Measurements from ENCODE around the gene PACC1.

The PACC1 gene

DNA sequence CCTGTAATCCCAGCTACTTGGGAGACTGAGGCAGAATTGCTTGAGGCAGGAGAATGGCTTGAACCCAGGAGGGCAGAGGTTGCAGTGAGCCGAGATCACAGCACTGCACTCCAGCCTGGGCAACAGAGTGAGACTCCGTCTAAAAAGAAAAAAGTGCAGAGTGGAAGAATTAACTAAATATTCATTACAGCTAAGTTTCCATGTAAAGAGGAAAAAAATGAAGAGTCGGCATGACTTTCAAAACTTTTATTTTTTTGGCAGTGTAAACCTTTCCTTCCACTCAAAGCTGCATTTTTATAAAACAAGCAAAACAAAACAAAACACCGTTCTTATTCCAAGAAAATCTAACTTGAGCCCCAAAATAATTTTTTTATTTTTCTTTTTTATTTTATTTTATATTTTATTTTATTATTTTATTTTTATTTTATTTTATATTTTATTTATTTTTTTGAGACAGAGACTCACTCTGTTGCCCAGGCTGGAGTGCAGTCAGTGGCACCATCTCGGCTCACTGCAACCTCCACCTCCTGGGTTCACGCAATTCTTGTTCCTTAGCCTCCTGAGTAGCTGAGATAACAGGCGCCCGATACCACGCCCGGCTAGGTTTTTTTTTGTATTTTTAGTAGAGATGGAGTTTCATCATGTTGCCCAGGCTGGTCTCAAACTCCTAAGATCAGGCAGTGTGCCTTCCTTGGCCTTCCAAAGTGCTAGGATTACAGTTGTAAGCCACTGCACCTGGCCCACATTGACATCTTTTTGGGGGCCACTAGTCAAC, 62.9 kb downstream of the PACC1 start:
- TF ChIP-seq CTCF (IDR thresholded peaks at IDR 0.05; ENCODE audit: borderline replicate concordance, extremely low read depth, low read length, poor library complexity, severe bottlenecking) (no peak), EZH2 (IDR thresholded peaks at IDR 0.05; ENCODE audit: borderline replicate concordance, low read depth, low read length, severe bottlenecking) (no peak)
- H3K9ac ChIP-seq (ENCODE audit: low read depth, low read length) = no peak overlapping the region
- H3K79me2 ChIP-seq (ENCODE audit: insufficient read depth, low read length) = no peaks in the 10 kb centered on the region
- H4K20me1 ChIP-seq (ENCODE audit: insufficient read depth, low read length) = no peaks in the 10 kb centered on the region
- no peak overlapping the region for H3K27ac ChIP-seq (ENCODE audit: low read length)
- H3K9me3 ChIP-seq (ENCODE audit: insufficient read depth, low read length, severe bottlenecking) = no peaks in the 10 kb centered on the region
- no peak overlapping the region for H3K4me3 ChIP-seq (ENCODE audit: low read depth in 1 of 2, low read length in 2 of 2)
- H3K4me2 ChIP-seq (ENCODE audit: insufficient read depth, low read length) = no peak overlapping the region
- no peak for ATAC-seq (ENCODE audit: insufficient read depth, low read depth)
- no peaks in the 10 kb centered on the region for H3K4me1 ChIP-seq (ENCODE audit: insufficient read depth, low read length)
- H2AFZ ChIP-seq (ENCODE audit: low read depth, low read length) = no peak overlapping the region
- no peak for DNase-seq
- H3K27me3 ChIP-seq (ENCODE audit: insufficient read depth, low read length, poor library complexity) = no peaks in the 10 kb centered on the region
- H3K36me3 ChIP-seq (ENCODE audit: insufficient read depth, low read length) = peaks cover 63% of the 10 kb centered on the region

DNA sequence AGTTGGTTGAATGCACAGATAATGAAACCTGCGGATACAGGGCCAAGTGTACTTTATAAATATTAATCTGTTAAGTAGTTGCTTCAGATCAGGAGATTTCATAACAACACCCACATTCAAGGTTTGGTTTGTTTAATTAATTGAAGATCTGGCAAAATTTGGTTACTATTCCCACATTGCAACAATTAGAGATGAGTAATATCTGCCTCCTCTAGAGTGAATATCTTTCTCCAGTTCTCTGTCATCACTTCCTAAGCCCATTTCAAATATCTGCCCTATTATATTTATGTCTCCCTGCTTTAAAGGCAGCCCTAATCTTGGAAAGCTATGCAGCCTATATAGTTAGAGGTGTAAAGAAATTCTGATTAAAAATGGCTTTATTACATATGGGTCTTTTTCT, 68.1 kb downstream of the PACC1 start:
- H3K4me2 ChIP-seq (ENCODE audit: insufficient read depth, low read length) = no peak overlapping the region
- H4K20me1 ChIP-seq (ENCODE audit: insufficient read depth, low read length) = no peaks in the 10 kb centered on the region
- H3K27me3 ChIP-seq (ENCODE audit: insufficient read depth, low read length, poor library complexity) = no peaks in the 10 kb centered on the region
- no peaks in the 10 kb centered on the region for H3K4me1 ChIP-seq (ENCODE audit: insufficient read depth, low read length)
- H3K9me3 ChIP-seq (ENCODE audit: insufficient read depth, low read length, severe bottlenecking) = no peaks in the 10 kb centered on the region
- H3K36me3 ChIP-seq (ENCODE audit: insufficient read depth, low read length) = peaks cover 69% of the 10 kb centered on the region
- H3K79me2 ChIP-seq (ENCODE audit: insufficient read depth, low read length) = 0 out of 2 replicates have a peak, but pooled peaks cover 1% of the 10 kb centered on the region
- H3K4me3 ChIP-seq (ENCODE audit: low read depth in 1 of 2, low read length in 2 of 2) = no peak overlapping the region
- no peak for TF ChIP-seq EZH2 (IDR thresholded peaks at IDR 0.05; ENCODE audit: borderline replicate concordance, low read depth, low read length, severe bottlenecking)
- TF ChIP-seq CTCF (IDR thresholded peaks at IDR 0.05; ENCODE audit: borderline replicate concordance, extremely low read depth, low read length, poor library complexity, severe bottlenecking) = no peak
- no peak overlapping the region for H3K27ac ChIP-seq (ENCODE audit: low read length)
- H2AFZ ChIP-seq (ENCODE audit: low read depth, low read length) = no peak overlapping the region
- no peak for ATAC-seq (ENCODE audit: insufficient read depth, low read depth)
- H3K9ac ChIP-seq (ENCODE audit: low read depth, low read length) = no peak overlapping the region
- DNase-seq = no peak

GRCh38 chr1:212344905-212345304, 69.8 kb downstream of the PACC1 start:
- ATAC-seq (ENCODE audit: insufficient read depth, low read depth) = no peak
- Histone ChIP-seq H3K9ac (ENCODE audit: low read depth, low read length) (no peak overlapping the region), H3K9me3 (ENCODE audit: insufficient read depth, low read length, severe bottlenecking) (no peaks in the 10 kb centered on the region), H3K4me1 (ENCODE audit: insufficient read depth, low read length) (no peaks in the 10 kb centered on the region), H3K4me2 (ENCODE audit: insufficient read depth, low read length) (no peak overlapping the region), H3K79me2 (ENCODE audit: insufficient read depth, low read length) (0 out of 2 replicates have a peak, but pooled peaks cover 1% of the 10 kb centered on the region), H3K36me3 (ENCODE audit: insufficient read depth, low read length) (peaks cover 58% of the 10 kb centered on the region), H3K27ac (ENCODE audit: low read length) (no peak overlapping the region), H3K27me3 (ENCODE audit: insufficient read depth, low read length, poor library complexity) (no peaks in the 10 kb centered on the region), H3K4me3 (ENCODE audit: low read depth in 1 of 2, low read length in 2 of 2) (no peak overlapping the region), H2AFZ (ENCODE audit: low read depth, low read length) (no peak overlapping the region), H4K20me1 (ENCODE audit: insufficient read depth, low read length) (no peaks in the 10 kb centered on the region)
- no peak for DNase-seq
- TF ChIP-seq CTCF (IDR thresholded peaks at IDR 0.05; ENCODE audit: borderline replicate concordance, extremely low read depth, low read length, poor library complexity, severe bottlenecking) = no peak
- TF ChIP-seq EZH2 (IDR thresholded peaks at IDR 0.05; ENCODE audit: borderline replicate concordance, low read depth, low read length, severe bottlenecking) = no peak
